Activated naive CD4-positive, alpha-beta T cell treated with anti-CD3 and anti-CD28 coated beads, Interleukin-2, amount 50 U/mL, for 16 hours (primary cell): ENCODE results near the gene CARM1.
"Not testable (repeated sequence)": the region's sequence is repeated elsewhere in the genome, so short reads cannot be mapped to it uniquely, and the experiment has no call there.

Source experiments
- DNase-seq: peaks from one replicate; pipeline ENCODE4 v3.0.0-alpha.2; 2020

The CARM1 gene

GRCh38 chr19:10876459-10877240, 5.3 kb downstream of the CARM1 start:
- DNase-seq = no peak

DNA sequence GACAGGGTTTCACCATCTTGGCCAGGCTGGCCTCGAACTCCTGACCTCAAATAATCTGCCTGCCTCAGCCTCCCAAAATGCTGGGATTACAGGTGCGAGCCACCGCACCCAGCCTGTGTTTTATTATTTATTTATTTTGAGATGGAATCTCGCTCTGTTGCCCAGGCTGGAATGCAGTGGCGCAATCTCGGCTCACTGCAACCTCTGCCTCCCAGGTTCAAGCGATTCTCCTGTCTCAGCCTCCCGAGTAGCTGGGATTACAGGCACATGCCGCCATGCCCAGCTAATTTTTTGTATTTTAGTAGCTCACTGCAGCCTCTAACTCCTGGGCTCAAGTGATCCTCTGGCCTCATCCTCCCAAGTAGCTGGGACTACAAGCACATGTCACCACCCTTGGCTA, 6.3 kb downstream of the CARM1 start:
- DNase-seq = not testable (repeated sequence)

DNA sequence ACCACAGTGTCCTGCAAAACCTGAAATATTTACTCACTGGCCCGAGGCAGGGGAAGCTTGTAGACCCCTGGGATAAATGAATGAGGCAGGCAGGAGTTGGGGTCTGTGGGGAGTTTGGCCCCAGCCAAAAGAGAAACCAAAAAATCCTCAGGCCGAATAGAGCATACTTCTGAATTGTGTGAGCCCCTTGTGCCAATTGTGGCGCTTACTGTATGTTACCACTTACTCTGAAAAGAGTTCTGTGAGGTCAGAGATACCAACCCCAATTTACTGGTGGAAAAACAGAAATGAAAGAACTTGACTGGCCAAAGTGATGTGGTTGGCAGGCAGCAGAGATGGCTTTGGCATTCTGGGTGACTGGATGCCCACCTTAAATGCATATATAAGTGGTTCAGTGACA, 6.9 kb downstream of the CARM1 start:
- no peak for DNase-seq

- DNase-seq = no peak
Observed at GRCh38 chr19:10881403-10882107, 10.2 kb downstream of the CARM1 start.

DNA sequence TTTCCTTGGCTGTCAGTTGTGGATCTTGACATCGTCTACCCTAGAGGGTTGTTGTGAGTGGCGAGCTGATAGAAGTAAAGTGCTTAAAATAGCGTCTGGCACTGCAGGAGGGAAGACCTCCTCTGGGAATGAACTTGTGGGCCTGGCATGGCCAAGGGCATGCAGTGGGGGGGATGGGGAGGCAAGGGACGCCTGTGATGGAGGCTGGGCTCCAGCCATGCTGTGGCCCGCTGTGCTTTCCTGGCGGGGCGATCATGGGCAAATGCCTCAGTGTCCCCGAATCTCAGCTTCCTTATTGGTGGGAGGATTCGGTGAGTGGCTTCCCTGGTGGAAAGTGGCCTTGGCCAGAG, 10.7 kb downstream of the CARM1 start:
- DNase-seq = no peak

DNA sequence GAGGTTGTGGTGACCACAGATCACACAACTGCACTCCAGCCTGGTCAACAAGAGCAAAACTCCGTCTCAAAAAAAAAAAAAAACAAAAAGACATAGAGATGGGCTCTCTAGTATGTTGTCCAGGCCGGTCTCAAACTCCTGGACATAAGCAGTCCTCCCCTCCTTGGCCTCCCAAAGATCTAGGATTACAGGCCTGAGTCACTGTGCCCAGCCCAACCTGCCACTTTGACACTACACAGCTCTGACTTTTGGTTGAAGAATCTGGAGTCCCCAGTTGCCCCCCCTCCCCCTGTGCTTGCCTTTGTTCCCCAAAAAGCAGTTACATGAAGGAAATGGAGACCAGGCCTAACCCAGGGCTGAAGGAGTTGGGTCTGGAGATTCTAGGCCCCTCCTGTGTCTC, 12.9 kb downstream of the CARM1 start:
- no peak for DNase-seq

- no peak for DNase-seq
Observed at GRCh38 chr19:10885201-10886169, 14.1 kb downstream of the CARM1 start.

DNA sequence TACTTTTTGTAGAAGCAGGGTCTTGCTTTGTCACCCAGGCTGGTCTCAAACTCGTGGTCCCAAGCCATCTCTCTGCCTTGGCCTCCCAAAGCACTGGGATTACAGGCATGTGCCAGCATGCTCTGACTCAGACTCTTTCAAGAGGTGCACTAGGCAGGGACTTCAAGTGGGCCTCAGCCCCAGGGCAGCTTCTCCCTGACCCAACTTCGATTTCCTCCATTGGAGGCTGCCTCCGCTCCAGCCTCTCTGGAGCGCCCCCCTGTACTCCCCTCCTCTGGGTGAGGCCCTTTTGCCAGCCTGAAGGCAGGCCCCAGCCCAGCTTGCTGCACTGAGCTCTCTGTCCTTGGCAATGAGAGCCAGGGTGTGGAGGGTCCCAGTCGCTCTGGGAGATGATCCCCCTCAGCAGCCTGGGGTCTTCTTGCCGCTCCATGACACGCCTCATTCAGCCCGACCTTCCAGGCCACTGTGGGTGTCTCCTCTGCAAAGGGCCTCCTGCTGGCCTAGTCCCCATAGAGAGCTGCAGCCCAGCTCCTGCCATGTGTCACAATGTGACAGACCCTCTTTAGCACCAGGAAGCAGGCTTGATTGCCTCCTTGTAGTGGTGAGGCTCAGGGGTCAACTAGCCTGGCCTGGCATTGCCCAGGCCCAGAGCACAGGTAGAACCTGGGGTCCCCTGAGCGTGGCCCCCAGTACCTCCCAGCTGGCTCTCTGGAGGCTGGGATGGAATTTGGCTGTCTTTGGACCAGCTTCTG, 16.4 kb downstream of the CARM1 start:
- no peak for DNase-seq

- DNase-seq = no peak
Observed at GRCh38 chr19:10888421-10888866, 17.1 kb downstream of the CARM1 start.

GRCh38 chr19:10889880-10890279, 18.5 kb downstream of the CARM1 start:
- no peak for DNase-seq

GRCh38 chr19:10891405-10892086, 20.2 kb downstream of the CARM1 start:
- DNase-seq = no peak

- no peak for DNase-seq
Observed at GRCh38 chr19:10892256-10892655, 20.9 kb downstream of the CARM1 start.

DNA sequence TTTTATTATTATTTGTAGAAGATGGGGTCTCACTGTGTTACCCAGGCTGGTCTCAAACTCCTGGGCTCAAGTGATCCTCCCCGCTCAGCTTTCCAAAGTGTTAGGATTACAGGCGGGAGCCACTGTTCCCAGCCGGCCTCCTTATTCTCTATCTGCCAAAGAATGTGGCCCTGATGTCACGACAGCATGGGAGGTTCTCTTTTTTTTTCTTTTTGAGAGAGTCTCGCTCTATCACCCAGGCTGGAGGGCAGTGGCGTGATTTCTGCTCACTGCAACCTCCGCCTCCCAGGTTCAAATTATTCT, 23.5 kb downstream of the CARM1 start:
- DNase-seq = no peak

DNA sequence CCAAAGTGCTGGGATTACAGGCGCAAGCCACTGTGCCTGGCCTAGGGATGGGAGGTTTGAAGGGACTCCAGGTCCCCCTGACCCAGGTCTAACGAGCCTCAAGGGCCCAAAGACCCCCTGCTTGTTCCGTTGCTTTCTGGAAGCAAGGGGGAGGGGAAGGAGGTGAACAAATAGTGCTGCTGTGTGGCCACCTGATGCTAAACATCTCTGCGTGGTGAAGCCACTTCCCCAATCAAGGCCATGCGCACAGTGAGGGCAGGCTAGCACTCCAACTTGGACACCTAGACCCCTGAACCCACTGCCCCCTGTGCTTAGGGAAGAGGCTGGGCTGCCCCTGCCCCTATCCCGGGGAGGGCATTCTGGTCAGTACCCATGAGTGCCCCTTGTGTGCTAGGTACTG, 24.0 kb downstream of the CARM1 start:
- no peak for DNase-seq

GRCh38 chr19:10895920-10896319, 24.6 kb downstream of the CARM1 start:
- no peak for DNase-seq

GRCh38 chr19:10896851-10897526, 25.6 kb downstream of the CARM1 start:
- DNase-seq = no peak

- DNase-seq = no peak
Observed at GRCh38 chr19:10898633-10899032, 27.3 kb downstream of the CARM1 start.

DNA sequence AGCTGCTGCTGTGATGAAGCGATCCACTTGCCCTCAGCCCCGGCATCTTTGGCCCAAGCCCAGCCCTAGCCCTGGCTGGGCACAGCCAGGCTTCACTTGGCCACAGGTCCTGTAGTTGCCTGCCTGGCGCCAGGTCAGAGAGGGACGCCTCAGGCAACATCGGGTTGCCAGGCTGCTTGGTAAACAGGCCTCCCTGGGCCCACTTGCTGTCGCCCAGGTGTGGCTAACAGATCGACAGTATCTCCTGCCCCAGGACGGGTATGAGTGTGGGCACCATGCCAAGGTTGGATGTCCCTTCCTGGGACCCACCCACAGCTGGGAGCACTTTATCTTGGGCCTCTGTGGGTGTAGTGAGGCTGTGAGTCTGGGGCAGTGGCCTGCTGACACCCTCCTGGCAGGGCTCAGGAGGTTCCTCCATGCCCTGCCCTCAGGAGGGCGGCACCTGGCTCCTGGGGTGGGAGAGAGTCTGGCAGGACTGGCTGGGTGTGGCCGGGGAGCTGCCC, 27.8 kb downstream of the CARM1 start:
- DNase-seq = no peak

GRCh38 chr19:10907925-10908324, 36.6 kb downstream of the CARM1 start:
- no peak for DNase-seq

- DNase-seq = no peak
Observed at GRCh38 chr19:10908380-10908960, 37.1 kb downstream of the CARM1 start.
